ENCODE results near the gene TEX38. TPM values are rescaled to one million over a fixed set of nuclear protein-coding genes. Genes with fewer than 3 reads are reported as not detected.
"Not testable (repeated sequence)": the region's sequence is repeated elsewhere in the genome, so short reads cannot be mapped to it uniquely, and the experiment has no call there.

Gene TEX38
- total and polyA plus RNA-seq, 10 of the 15 experiments (the other 5 are each of a cell fraction or from before 2014, with no cell fraction given), result 0.07 to 0.32 (median 0.15) TPM; not detected in 7

DNA sequence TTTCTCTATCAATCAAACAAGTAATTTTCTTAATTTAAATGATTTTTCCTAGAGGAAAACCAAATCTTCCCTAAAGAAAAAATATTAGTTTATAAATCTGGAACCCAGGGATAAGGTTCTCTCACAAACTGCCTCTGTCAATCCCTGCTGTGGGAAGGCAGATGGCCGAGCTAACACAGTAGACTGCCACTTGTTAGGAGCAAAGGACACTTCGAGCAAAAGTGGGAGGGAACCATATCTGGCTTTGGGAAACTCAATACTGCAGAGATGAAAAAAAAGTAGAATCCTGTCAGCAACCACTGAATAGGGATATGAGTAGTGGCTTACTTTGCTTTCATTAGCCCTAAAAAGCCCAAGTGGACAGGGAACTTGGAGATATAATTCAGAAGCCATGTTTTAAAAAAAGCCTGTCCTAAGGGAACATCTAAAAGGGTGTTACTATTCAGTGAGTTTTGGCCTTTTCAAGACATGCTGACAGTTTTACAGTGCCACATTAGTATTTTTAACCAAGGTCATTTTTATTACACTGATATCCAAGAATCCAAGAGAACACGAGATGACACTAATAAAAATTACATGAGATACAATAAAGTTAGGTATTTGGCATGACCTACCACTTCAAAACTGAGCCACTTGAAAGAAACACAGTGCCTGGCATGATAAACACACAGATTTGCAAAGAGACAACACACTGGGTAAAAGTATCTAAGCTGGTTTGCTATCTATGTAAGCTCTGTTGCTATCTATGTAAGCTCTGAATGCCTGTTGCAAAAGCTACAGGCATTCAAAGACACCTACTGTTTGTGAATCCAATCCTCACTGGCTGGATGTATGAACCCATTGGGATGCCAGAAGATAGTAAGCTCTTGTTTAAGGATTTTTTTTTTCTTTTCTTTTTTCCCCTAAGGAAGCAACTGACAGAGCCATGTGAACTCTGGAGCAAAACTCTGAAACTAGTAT, 21.4 kb downstream of the TEX38 start (continued):
- TF ChIP-seq, protein P1, sequence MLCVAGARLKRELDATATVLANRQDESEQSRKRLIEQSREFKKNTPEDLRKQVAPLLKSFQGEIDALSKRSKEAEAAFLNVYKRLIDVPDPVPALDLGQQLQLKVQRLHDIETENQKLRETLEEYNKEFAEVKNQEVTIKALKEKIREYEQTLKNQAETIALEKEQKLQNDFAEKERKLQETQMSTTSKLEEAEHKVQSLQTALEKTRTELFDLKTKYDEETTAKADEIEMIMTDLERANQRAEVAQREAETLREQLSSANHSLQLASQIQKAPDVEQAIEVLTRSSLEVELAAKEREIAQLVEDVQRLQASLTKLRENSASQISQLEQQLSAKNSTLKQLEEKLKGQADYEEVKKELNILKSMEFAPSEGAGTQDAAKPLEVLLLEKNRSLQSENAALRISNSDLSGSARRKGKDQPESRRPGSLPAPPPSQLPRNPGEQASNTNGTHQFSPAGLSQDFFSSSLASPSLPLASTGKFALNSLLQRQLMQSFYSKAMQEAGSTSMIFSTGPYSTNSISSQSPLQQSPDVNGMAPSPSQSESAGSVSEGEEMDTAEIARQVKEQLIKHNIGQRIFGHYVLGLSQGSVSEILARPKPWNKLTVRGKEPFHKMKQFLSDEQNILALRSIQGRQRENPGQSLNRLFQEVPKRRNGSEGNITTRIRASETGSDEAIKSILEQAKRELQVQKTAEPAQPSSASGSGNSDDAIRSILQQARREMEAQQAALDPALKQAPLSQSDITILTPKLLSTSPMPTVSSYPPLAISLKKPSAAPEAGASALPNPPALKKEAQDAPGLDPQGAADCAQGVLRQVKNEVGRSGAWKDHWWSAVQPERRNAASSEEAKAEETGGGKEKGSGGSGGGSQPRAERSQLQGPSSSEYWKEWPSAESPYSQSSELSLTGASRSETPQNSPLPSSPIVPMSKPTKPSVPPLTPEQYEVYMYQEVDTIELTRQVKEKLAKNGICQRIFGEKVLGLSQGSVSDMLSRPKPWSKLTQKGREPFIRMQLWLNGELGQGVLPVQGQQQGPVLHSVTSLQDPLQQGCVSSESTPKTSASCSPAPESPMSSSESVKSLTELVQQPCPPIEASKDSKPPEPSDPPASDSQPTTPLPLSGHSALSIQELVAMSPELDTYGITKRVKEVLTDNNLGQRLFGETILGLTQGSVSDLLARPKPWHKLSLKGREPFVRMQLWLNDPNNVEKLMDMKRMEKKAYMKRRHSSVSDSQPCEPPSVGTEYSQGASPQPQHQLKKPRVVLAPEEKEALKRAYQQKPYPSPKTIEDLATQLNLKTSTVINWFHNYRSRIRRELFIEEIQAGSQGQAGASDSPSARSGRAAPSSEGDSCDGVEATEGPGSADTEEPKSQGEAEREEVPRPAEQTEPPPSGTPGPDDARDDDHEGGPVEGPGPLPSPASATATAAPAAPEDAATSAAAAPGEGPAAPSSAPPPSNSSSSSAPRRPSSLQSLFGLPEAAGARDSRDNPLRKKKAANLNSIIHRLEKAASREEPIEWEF (IDR thresholded peaks at IDR 0.05; ENCODE audit: insufficient replicate concordance, low read depth, low read length), result no peak
- TF ChIP-seq, protein P2, sequence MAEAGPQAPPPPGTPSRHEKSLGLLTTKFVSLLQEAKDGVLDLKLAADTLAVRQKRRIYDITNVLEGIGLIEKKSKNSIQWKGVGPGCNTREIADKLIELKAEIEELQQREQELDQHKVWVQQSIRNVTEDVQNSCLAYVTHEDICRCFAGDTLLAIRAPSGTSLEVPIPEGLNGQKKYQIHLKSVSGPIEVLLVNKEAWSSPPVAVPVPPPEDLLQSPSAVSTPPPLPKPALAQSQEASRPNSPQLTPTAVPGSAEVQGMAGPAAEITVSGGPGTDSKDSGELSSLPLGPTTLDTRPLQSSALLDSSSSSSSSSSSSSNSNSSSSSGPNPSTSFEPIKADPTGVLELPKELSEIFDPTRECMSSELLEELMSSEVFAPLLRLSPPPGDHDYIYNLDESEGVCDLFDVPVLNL (IDR thresholded peaks at IDR 0.05; ENCODE audit: low read depth, low read length), result no peak
- TF ChIP-seq LARP7 (IDR thresholded peaks at IDR 0.05) (no peak), SREBF2 (IDR thresholded peaks at IDR 0.05; ENCODE audit: low read length) (no peak), RUNX3 (IDR thresholded peaks at IDR 0.05; ENCODE audit: low read length) (no peak), EGR1 (IDR thresholded peaks at IDR 0.05; ENCODE audit: borderline replicate concordance in 1 of 2, low read depth in 2 of 2, low read length in 2 of 2) (no peak), PML (IDR thresholded peaks at IDR 0.05; ENCODE audit: low read length) (no peak), RFX5 (IDR thresholded peaks at IDR 0.05; ENCODE audit: low read depth, low read length) (no peak), SMC3 (IDR thresholded peaks at IDR 0.05; ENCODE audit: borderline replicate concordance, low read length) (no peak), HDGF (IDR thresholded peaks at IDR 0.05) (no peak), ZSCAN29 (IDR thresholded peaks at IDR 0.05) (no peak)
- TF ChIP-seq, protein P3, sequence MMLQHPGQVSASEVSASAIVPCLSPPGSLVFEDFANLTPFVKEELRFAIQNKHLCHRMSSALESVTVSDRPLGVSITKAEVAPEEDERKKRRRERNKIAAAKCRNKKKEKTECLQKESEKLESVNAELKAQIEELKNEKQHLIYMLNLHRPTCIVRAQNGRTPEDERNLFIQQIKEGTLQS (IDR thresholded peaks at IDR 0.05; ENCODE audit: borderline replicate concordance, extremely low read depth, low read depth, low read length), result no peak

DNA sequence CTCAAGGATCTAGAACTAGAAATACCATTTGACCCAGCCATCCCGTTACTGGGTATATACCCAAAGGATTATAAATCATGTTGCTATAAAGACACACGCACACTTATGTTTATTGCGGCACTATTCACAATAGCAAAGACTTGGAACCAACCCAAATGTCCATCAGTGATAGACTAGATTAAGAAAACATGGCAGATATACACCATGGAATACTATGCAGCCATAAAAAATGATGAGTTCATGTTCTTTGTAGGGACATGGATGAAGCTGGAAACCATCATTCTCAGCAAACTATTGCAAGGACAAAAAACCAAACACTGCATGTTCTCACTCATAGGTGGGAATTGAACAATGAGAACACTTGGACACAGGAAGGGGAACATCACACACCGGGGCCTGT, 23.0 kb downstream of the TEX38 start:
- SMC1A ChIA-PET (ENCODE audit: uncharacterized antibody, unreplicated experiment), result interaction anchor here (1.3 kb wide), 1 partner anchor 18 kb away, joined by 3 read pairs; no protein-coding TSS in a partner anchor
- CTCF ChIA-PET, POLR2A ChIA-PET: not testable (repeated sequence)

More for the DNA sequence above, 23.0 kb downstream of the TEX38 start:
- H3K4me3 ChIP-seq; H3K9me3 ChIP-seq (replicated peaks; ENCODE audit: control insufficient read depth, insufficient read depth, low read length); H3K4me1 ChIP-seq (ENCODE audit: control insufficient read depth, insufficient read depth, low read length); BruUV-seq (replicated peaks); RAD21 ChIA-PET (ENCODE audit: unreplicated experiment); H3K27ac ChIP-seq (ENCODE audit: control insufficient read depth, insufficient read depth); H3K9ac ChIP-seq (ENCODE audit: control insufficient read depth, insufficient read depth, low read length); H3K27me3 ChIP-seq (replicated peaks in 1 of 2; ENCODE audit: control insufficient read depth in 2 of 2, insufficient read depth in 2 of 2, low read length in 1 of 2); H3K79me2 ChIP-seq (ENCODE audit: control insufficient read depth, insufficient read depth, low read length); DNase-seq (ENCODE audit: low read depth, low spot score); H3K4me2 ChIP-seq (ENCODE audit: control insufficient read depth, insufficient read depth); FAIRE-seq; ATAC-seq; in situ Hi-C loops (cut with MboI); H2AFZ ChIP-seq (ENCODE audit: control insufficient read depth, low read depth, low read length); H4K20me1 ChIP-seq (ENCODE audit: control insufficient read depth, insufficient read depth); intact Hi-C loops (cut with micrococcal nuclease; ENCODE audit: unreplicated experiment): not testable (repeated sequence)
- WGBS (ENCODE audit: insufficient coverage, insufficient replicate concordance, low lambda C conversion rate, missing lambda C conversion rate), result 96% methylated on average over 4 of the region's 4 CpGs
- peaks cover 13 to 29% of the 10 kb centered on the region in 2 experiments for H3K36me3 ChIP-seq (ENCODE audit: control insufficient read depth in 2 of 2, insufficient read depth in 2 of 2, low read length in 1 of 2)

All from GM12878 (cell line).